ENCODE data around the gene NMU. TPM values are rescaled to one million over a fixed set of nuclear protein-coding genes. Genes with fewer than 3 reads are reported as not detected.

The NMU gene
- total and polyA plus RNA-seq, 10 of the 15 experiments (the other 5 are each of a cell fraction or from before 2014, with no cell fraction given), result 0.33 TPM; not detected in 9

- TF ChIP-seq E2F8 (IDR thresholded peaks at IDR 0.05; ENCODE audit: low read depth, partially characterized antibody) (no peak), CREM (IDR thresholded peaks at IDR 0.05; ENCODE audit: low read depth) (peak; percentile 78), IRF5 (IDR thresholded peaks at IDR 0.05; ENCODE audit: borderline replicate concordance) (no peak), EGR1 (IDR thresholded peaks at IDR 0.05; ENCODE audit: borderline replicate concordance in 1 of 2, low read depth in 2 of 2, low read length in 2 of 2) (no peak), BCL11A (IDR thresholded peaks at IDR 0.05; ENCODE audit: low read depth, low read length) (peak; percentile 89), NKRF (conservative IDR thresholded peaks at IDR 0.05) (no peak), STAT3 (IDR thresholded peaks at IDR 0.05; ENCODE audit: low read depth, low read length) (no peak), PAX5 (IDR thresholded peaks at IDR 0.05; ENCODE audit: borderline replicate concordance, low read depth, low read length) (no peak), KLF5 (IDR thresholded peaks at IDR 0.05; ENCODE audit: partially characterized antibody) (no peak), GABPA (IDR thresholded peaks at IDR 0.05; ENCODE audit: low read depth) (no peak), RCOR1 (conservative IDR thresholded peaks at IDR 0.05; ENCODE audit: low read depth, low read length) (0 out of 2 replicates have a peak, but pooled peaks have one; percentile 71), ZBTB33 (IDR thresholded peaks at IDR 0.05) (no peak), CBX3 (IDR thresholded peaks at IDR 0.05; ENCODE audit: borderline replicate concordance, low read depth) (no peak)
These were observed 74.2 kb downstream of the NMU start (continued) for GRCh38 chr4:55561889-55562288.

Data from GM12878 (cell line).